HG03439 (cell line): ENCODE results near the gene ADGRG4.
"Not testable (repeated sequence)": the region's sequence is repeated elsewhere in the genome, so short reads cannot be mapped to it uniquely, and the experiment has no call there.

Source experiments
- ATAC-seq: cut with Tn5 transposase; IDR thresholded peaks from one replicate; pipeline ENCODE4 v1.9.1; 2021; ENCODE audit warnings: mild to moderate bottlenecking, moderate library complexity; ENCODE audit not compliant: unreplicated experiment

ADGRG4 gene

GRCh38 chrX:136386173-136386572 is 85.4 kb downstream of the ADGRG4 start:
- no peak for ATAC-seq

- no peak for ATAC-seq
These were observed 86.1 kb downstream of the ADGRG4 start for GRCh38 chrX:136386826-136387225.

DNA sequence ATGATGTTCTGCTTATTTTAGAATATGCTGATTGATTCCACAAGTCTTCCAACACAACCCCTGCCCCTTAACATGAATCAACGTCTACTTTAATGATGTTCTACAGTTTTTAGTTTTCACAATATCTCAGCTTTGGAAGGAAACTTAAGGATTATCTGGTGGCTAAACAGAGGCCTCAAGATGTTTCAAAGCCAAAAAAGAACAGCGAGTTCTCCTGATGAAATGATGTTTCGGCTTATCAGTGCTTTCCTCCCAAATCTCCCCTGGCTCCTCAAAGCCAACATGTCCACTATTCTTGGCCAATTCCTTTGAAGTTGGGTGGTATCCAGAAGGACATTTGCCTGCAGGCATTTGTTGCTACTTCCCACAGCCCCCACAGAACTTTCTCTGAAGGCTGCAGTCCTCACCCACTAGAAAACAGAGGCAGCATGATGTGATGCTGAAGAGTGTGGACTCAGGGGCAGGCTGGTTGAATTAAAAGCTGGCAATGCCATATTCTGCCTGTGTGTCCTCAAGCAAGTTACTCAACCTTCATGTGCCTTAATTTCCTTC is 87.3 kb downstream of the ADGRG4 start:
- no peak for ATAC-seq

- ATAC-seq, result no peak
These were observed 90.2 kb downstream of the ADGRG4 start for GRCh38 chrX:136390921-136391320.

- no peak for ATAC-seq
These were observed 94.5 kb downstream of the ADGRG4 start for GRCh38 chrX:136395271-136395670.

DNA sequence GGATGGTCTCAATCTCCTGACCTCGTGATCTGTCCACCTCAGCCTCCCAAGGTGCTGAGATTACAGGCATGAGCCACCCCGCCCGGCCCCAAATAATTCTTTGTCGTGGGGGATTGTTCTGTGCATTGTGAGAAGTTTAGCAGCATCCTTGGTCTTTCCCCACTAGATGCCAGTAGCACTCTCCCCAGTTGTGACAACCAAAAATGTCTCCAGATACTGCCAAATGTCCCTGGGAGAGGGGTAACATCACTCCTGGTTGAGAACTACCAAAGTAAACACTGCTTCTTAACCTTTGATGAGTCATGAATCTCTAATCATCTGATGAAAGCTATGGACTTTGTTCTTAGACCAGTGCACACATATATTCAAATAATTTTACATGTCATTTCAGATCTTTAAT is 96.2 kb downstream of the ADGRG4 start:
- no peak for ATAC-seq

DNA sequence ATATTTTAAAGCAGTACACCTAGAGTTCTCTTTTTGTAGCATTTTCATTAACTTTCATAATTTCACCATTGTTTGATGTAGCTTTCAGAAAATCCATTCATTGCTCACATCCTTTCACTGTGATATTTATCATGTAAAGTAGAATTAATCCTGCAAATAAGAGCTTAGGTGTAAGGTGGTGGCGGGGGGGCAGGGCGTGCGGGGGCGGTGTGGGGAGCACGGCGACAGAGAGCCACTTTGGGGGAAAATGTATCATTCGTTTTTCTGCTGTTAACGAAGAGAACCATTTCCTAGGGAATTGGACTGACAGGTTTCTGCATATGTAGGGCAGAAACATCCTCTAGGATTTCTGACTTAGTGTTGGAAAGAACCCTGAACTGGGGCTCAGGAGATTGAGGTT is 104.4 kb downstream of the ADGRG4 start:
- ATAC-seq, result no peak

DNA sequence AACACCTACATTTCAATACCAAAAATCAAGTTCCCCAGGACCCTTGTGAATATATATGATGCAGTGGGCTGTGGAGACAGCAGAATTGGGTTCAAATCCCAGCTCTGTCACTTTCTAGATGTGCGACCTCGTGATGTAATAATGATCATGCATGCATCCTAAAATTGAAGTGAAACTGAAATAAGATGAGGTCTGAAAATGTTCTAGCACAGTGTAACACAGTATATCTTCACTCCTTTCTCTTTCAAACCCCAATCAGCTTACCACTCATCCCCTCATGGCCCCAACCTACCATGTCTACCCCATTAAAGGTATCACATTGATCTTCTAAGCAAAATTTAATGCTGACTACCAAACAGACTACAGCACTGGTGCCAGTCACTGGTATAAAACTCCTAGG is 117.0 kb downstream of the ADGRG4 start:
- ATAC-seq, result no peak

DNA sequence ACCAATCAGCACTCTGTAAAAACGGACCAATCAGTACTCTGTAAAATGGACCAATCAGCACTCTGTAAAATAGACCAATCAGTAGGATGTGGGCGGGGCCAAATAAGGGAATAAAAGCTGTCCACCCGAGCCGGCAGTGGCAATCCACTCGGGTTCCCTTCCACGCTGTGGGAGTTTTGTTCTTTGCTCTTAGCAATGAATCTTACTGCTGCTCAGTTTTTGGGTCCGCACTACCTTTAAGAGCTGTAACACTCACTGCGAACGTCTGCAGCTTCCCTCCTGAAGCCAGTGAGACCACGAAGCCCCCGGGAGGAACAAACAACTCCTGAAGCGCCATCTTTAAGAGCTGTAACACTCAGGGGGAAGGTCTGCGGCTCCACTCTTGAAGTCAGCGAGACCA is 120.6 kb downstream of the ADGRG4 start:
- ATAC-seq, result no peak

GRCh38 chrX:136423724-136424123 is 123.0 kb downstream of the ADGRG4 start:
- no peak for ATAC-seq

GRCh38 chrX:136425996-136426395 is 125.2 kb downstream of the ADGRG4 start:
- ATAC-seq, result no peak

- ATAC-seq, result no peak
These were observed 130.9 kb downstream of the ADGRG4 start for GRCh38 chrX:136431625-136432024.

DNA sequence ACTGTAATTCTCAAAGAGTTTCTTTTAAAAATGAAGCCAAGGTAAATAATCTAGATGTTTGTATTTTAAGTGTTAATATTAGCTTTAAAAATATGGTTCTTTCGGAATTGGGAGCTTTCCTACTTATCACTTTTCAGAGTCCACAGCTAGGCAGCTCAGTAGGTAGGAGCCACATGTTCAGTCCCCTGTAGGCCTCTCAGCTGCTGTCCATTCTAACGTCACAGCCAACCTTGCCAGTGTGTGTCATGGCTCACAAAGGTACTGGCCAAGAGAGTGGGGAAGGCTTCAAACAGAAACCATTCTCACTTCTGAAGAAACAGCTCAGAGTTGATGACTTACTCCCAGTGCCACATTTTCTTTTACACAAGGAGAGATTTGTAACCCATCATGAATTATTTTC is 137.0 kb downstream of the ADGRG4 start:
- ATAC-seq, result no peak

DNA sequence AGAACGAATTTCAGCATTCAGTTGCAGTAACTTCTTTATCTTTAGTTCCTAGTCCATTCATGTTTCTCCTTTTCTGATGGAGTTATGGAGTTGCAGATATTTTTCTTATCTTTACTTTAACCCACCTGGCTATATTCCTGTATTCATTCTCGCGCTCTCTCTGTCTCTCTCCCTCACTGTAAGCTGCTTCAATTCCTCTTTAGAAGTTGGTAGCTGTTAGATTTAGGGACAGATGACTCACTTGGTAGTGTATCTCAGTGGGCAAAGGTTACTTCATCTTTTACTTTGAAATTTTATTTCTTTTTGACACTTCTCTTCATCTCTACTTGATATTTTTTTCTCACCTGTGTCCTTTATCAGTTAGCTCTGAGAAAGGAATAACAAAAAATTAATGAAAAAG is 137.4 kb downstream of the ADGRG4 start:
- no peak for ATAC-seq

GRCh38 chrX:136445674-136446073 is 144.9 kb downstream of the ADGRG4 start:
- not testable (repeated sequence) for ATAC-seq

- no peak for ATAC-seq
These were observed 145.4 kb downstream of the ADGRG4 start for GRCh38 chrX:136446208-136446607.

- ATAC-seq, result no peak
These were observed 146.5 kb downstream of the ADGRG4 start for GRCh38 chrX:136447308-136447707.

GRCh38 chrX:136447968-136448367 is 147.2 kb downstream of the ADGRG4 start:
- no peak for ATAC-seq

GRCh38 chrX:136450050-136450830 is 149.5 kb downstream of the ADGRG4 start:
- ATAC-seq, result no peak

DNA sequence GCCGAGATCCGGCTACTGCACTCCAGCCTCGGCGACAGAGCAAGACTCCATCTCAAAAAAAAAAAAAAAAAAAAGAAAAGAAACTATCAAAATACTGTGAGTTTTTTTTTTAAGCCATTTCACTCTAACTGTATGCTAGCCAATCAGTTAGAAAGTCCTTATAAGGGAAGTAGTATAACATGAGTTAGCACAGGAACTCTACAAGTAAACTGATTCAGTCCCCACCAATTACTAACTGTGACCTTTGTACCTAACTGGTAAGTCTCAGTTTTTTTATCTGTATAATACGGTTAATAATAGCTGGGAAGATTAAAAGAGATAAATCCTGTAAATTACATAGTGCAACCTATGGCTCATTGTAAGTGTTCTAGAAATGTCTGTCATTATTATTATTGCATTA is 151.9 kb downstream of the ADGRG4 start:
- ATAC-seq, result no peak

DNA sequence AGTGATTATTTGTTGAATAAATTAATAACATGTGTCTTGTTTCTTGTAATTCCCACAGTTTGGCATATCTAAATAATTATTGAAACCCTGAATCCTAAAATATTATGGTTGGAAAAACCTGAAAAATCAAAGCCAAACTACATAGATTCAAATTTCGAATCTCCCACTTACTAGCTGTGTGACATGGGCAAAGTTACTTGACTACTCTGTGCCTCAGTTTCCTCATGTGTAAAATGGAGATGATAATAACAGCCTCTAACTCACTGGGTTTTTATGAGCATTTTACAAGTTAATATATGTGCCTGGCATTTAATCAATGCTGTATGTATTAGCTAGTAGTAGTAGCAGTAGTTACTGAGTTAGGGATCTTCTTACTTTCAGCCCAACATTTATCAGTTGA is 152.4 kb downstream of the ADGRG4 start:
- no peak for ATAC-seq

- no peak for ATAC-seq
These were observed 153.0 kb downstream of the ADGRG4 start for GRCh38 chrX:136453771-136454170.

DNA sequence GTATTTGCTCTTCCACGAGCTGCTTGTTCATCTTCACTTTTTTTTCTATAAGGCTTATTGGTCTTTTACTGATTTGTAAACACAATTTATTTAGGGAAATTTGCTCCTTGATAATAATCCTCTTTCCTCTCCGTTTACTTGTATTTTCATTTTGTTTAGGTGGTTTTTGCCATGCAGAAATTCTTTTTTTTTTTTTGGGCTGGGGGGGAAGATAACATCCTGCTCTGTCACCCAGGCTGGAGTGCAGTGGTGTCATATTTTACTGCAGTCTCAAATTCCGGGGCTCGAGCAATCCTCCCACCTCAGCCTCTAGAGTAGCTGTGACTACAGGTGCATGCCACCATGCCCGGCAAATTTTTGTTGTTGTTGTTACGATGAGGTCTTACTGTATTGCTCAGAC is 155.4 kb downstream of the ADGRG4 start:
- ATAC-seq, result no peak
